NCI-H1694 treated with DMSO at 0.1 percent for 48 hours (cell line): ENCODE data around the gene MRFAP1L1.
"Not testable (repeated sequence)": the region's sequence is repeated elsewhere in the genome, so short reads cannot be mapped to it uniquely, and the experiment has no call there.

Experiments used
- DNase-seq: peaks from one replicate; lab custom pipeline; 2025; lab: John Stamatoyannopoulos, UW

MRFAP1L1 gene

DNA sequence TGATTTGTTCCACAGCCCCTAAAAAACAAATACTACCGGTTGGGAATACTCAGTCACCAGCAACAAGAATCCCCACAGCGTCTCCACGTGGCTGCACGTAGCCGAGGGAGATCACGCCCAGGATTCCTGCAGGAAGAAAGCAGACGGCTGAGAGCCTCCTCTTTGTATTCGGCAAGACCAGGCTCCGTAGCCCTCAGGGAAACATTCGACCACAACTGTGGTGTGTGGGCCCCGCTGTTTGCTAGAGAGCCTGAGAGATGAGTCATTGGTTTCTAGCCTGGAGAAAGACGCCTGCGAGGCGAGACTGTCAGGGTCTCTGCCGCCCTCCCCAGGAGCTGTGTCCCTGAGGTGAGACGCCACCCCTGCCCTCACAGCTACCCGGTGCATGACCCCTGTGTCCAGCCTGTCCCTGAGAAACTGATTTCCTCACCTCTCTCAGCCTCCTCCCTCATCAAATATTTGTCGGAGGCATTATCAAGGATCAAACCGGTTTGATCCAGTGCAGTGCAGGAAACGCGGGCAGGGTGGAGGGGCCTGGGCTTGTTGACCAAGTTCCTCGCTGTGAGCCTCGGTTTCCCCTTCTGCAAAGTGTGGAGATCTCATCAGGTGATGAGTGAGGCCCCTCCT is 20.7 kb downstream of the MRFAP1L1 start:
- no peak for DNase-seq

DNA sequence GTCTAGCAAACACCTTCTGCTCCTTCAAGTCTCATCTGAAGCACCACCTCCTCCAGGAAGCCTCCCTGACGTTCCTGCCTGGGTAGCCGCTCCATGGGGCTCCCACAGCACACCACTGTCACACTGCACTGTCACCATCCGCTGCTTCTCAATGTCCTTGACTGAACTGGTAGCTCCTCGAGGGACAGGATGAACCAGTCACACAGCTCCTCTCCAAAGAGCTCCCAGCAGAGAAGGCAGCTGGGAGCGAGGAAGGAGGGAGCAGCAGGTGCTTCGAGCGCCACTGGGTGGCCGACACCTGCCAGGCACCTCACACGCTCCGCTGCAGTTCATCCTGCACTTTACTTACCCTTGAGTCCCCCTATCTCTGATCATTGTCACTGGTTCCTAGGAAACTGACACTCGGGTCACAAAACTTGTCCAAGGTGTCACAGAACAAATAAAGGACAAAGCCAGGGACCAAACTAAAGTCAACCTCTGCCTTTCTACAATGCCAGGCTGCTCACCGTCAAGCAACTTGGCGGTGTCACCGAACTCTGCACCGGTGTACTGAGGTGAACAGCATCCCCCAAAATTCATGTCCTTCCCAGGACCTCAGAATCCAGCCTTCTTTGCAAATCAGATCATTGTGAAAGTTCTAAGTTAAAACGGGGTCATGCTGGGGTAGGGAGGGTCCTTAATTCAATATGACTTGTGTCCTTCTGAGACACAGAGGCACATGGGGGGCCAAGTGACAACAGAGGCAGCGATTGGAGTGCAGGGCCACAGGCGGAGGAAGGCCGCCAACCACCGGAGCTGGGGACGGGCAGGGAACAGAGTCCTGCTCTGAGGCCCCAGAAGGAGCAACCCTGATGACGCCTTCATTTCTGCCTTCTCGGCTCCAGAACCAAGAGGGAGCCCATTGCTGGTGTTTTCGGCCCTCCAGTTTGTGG is 21.5 kb downstream of the MRFAP1L1 start:
- DNase-seq = no peak

DNA sequence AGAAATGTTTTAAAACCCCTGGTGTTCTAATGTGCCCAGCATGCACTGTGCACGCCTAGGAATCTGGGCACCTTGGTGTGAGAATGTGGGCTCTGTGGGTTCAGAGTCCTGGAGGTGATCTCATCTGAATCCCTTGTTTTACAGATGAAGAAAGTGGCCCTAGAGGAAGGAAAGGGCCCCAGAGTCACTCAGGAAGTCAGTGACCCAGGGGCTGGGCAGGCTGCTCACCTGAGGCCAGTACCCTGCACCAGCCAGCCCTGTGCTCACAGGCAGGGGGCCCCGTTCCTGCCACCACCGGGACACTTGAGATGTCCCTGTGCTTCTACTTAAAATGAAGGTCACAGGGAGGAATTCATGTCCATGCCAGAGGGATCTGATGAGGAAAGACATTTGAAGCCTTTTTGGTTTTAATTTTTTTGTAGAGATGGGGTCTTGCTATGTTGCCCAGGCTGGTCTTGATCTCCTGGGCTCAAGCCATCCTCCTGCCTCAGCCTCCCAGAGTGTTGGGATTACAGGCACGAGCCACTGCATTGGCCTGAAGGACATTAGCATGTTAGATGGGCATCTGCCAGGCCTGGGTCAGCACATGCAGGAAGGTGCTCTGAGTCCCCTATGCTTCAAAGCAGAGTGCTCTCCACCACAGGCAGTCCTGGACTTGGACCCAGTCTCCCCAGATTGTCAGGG is 23.4 kb downstream of the MRFAP1L1 start:
- no peak for DNase-seq

DNA sequence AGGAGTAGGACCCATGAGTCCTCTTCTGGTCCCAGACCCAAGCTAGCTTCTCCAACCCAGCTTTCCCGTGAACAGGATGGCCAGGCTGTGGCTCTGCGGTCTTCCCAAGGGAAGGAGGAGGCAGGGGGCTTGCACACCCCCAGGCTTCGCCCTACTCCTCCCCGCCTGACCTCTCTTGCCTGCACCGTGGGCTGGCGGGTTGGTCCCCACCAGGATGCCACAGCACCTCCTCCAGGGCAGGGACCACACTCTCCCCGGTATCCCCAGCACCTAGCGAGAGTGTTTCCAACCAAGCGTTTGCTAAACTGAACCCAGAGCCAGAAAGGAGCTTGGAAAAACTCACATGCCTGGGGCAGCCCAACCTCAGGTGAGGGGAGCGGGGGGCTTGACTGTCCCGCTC is 25.0 kb downstream of the MRFAP1L1 start:
- no peak for DNase-seq

DNA sequence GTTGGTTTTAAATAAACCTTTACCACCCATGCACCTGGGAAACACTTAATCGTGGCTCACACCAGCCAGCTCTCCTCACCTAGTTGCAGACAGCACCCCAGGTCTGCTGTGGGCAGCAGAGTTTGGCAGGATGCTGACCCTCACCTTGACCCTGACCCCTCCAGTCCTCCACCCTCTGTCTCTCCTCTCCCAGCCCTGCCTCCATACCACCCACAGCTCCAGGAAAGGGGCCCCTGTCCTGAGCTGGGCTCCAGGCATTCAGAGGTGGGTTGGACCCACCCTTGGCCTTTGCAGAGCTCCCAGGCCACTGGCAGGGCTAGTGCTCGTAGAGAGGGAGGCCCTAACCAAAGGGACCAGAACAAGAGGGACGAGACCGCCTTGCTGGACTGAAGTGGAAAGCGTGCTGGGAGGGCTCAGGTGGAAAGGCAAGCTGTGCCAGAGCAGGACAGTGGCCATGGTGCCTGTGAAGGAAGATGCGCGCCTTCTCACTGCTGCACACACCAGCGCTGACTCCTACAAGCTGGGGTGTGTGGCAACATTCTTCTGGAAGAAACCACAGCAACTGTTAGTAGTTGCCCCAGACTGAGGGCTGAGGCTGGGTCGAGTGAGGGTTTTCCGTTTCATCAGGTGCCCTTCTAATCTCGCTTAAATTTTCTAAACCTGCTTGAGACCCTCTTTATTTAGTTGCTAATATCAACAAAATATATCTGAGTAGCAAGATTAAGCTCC is 26.6 kb downstream of the MRFAP1L1 start:
- no peak for DNase-seq

DNA sequence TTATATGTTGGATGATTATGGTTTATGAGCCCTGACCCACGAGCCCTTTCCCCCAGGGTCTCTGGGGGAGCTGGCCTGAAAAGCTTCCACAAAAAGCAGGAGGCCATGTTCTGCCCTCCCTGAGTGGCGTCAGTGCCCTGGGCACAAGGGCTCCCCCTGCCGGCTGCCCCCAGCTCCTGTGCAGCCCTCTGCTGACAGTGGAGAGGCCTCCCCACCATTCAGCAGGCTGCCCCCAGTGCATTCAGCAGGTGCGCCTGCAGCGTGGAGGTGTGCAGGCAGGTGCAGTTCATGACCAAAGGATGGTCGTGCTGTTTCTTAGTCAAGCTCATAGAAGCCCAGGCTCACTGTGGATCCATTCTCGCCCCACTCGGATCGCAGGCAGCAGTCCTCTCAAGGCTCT is 28.5 kb downstream of the MRFAP1L1 start:
- no peak for DNase-seq

DNA sequence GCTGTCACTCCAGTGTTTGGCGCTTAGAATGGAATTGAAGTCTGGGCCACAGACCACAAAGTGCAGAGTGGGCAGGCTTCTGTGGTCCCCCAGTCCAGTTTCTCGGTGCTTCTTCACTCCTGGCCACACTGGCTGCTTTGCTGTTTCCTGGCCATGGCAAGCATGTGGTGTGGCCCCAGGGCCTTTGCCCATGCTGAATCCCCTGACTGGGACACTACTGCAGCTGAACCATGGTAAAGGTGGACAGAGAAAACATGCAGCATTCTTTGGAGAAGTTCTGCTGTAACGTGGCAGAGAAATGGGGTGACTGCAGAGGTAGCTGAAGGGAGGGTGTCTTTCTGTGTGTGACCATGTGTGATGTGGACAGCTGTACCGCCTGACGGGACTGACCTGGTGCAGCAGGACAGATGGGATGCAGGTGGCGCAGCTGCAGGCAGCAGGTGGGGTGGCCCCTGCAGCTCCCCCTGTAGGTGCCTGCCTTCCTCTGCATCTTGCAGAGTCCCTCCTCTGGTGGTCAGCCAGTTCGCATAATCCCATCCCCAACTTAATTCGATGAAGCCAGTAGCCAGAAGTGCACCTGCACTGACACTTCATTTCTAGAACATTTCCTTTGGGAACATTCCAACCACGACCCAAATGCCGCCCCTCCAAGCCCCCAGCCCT is 29.2 kb downstream of the MRFAP1L1 start:
- no peak for DNase-seq

DNA sequence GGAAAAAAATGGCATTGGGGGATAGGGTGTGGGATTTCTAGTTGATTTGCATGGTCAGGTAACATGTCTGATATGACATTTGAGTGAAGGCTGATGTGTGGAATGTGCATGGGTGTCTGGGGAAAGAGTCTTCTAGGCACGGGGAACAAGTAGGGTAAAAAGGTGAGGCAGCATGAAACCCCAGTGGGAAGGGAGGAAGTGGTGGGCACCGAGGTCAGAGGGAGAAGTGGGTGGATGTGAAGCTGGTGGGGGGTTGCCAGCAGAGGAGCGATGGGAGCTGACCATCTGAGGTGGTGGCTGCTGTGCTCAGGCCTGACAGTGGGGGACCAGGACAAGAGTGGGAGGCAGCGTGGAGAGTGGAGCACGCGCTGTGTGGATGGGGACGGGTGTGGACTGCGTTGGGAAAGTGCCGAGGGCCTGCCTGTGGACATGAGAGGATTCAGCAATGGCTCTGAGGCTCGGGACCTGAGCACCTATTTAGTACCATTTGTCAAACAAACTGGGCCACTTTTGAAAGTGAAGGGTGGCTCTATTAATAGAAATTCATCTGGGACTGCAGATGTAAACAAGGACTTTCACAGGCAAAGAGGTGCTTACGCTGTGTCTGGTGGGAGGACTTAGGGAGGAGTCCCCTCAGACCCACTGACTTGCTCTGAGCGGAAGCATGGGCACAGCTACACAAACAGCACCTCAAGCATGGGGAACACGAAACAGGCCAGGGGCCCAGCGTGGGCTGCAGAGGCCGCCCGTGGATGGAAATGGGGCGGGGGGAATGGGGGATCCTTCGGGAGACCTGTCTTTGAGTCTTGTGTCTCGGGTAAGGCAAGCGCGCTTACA is 32.7 kb downstream of the MRFAP1L1 start:
- DNase-seq = no peak

DNA sequence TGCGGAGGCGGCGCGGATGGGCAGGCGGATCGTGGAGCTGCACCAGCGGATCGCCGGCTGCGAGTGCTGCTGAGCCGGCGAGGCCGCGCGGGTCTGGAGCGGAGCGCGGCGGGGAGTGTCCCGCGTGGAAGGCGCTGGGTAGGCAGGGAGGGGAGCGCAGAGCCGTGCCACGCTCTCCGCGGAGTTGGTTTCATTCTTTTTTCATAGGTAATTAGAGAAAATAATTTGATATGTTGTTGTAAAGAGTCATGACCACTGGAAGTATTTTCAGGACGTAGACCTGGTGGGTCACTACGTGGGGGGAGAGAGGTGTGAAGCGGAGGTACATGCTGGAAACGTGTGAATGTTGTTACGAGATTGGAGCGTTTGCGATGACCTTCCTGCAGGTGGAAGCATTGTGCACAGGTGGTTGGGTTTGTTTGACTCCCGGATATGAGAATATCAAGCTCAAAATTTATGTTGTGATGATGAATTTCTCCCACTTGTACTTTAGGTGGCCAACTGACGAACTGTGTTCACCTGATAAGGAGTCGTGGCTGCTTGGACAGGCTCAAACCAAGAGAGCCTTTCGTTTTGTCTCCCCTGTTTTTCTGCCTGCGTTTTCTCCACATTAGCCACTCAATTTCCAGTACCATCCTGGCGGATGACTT is 35.0 kb downstream of the MRFAP1L1 start:
- no peak for DNase-seq

DNA sequence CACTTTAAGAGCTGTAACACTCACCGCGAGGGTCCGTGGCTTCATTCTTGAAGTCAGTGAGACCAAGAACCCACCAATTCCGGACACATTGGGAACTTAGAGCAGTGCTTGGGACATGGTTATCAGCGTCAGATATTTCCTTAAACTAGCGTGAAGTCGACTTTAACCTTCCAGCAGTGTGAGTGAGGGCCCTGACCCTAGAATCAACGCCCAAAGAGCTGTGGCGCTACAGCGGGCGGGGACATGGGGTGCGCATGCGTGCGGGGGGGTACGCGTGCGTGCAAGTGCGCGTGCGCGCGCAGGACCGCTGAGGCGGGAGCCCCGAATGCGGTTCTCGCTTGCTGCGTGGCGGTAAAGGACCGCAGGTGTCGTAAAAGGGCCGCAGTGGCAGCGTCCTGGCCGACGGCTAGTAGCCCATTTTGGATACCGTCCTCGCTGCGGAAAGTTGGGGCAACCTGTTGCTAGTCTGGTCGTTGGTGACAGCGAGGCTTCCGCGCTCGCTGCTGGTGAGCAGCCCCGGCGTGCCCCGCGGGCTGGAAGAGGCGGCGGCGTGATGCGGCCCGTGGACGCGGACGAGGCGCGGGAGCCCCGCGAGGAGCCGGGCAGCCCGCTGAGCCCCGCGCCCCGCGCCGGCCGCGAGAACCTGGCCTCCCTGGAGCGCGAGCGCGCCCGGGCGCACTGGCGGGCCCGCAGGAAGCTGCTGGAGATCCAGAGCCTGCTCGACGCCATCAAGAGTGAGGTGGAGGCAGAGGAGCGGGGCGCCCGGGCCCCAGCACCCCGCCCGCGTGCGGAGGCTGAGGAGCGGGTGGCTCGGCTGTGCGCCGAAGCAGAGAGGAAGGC is 35.8 kb downstream of the MRFAP1L1 start:
- DNase-seq = no peak

DNA sequence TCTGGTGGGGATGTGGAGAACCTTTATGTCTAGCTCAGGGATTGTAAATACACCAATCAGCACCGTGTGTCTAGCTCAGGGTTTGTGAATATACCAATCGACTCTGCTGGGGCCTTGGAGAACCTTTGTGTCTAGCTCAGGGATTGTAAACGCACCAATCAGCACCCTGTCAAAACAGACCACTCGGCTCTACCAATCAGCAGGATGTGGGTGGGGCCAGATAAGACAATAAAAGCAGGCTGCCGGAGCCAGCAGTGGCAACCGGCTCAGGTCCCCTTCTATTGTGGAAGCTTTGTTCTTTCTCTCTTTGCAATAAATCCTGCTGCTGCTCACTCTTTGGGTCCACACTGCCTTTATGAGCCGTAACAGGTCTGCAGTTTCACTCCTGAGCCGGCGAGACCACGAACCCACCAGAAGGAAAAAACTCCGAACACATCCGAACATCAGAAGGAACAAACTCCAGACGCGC is 36.4 kb downstream of the MRFAP1L1 start:
- not testable (repeated sequence) for DNase-seq

DNA sequence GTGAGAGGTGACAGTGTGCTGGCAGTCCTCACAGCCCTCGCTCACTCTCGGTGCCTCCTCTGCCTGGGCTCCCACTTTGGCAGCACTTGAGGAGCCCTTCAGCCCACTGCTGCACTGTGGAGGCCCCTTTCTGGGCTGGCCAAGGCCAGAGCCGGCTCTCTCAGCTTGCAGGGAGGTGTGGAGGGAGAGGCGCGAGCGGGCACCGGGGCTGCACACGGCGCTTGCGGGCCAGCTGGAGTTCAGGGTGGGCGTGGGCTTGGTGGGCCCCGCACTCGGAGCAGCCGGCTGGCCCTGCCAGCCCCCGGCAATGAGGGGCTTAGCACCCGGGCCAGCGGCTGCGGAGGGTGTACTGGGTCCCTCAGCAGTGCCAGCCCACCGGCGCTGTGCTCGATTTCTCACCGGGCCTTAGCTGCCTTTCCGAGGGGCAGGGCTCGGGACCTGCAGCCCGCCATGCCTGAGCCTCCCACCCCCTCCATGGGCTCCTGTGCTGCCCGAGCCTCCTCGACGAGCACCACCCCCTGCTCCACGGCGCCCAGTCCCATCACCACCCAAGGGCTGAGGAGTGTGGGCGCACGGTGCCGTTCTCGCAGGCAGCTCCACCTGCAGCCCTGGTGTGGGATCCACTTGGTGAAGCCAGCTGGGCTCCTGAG is 37.0 kb downstream of the MRFAP1L1 start:
- not testable (repeated sequence) for DNase-seq

DNA sequence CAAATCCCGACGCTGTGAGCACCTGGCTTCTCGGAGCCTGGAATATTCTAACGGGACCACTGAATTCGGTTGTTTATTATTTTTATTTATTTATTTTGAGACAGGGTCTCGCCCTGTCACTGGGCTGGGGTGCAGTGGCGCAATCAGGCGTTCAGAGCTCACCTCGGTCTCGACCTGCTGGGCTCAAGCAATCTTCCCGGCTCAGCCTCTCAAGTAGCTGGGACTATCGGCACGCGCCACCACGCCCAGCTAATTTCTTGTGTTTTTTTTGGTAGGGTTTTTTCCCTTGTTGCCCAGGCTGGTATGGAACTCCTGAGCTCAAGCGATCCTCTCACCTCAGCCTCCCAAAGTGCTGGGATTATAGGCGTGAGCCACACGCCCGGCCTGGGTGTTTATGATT is 37.5 kb downstream of the MRFAP1L1 start:
- no peak for DNase-seq

DNA sequence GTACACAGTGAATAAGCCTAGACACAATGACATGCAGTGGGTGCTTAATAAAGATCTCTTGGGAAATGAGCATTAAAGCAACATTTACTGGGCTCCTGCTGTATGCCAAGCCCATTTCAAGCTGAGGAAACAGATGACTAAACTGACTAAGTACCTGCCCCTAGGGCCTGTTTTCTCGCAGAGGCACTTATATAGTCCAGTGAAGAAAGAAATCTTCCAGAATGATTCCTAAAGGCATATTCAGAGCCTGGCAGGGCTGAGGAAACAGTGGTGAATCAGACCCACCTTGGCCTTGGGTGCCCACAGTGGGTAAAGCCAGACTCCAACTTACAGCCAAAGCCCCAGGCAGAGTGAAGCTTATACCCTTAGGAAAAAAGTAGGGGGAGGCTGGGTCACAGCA is 38.0 kb downstream of the MRFAP1L1 start:
- no peak for DNase-seq

DNA sequence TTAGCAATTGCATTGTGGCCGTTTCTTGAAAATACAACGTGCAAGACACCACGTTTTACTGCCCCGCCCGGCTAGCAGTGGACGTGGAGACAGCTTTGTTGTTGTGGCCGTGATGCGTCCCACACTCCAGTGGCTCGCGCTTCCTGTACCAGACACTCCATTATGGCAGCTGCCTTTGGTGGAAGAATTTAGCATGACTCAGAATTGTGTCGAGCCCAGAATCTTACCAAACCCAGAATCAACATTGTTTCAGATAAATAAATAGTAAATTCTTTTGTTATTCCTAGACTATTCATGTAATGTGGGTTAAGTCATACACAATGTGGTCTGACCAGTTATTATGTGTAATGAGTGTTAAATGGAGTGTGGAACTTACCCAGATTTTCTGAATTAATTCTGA is 41.3 kb downstream of the MRFAP1L1 start:
- DNase-seq = no peak

DNA sequence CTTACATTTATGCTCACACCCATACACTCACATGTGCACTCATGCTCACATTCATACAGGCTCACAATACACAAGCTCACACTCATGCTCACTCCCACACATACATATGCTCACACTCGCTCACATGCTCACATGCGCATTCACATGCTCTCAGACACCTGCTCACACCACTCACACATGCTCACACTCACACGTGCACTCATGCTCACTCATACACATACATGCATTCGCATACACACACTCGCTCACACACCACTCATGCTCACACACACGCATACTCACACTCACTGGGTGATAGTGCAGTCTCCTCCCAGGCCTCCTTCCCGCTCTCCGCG is 44.4 kb downstream of the MRFAP1L1 start:
- no peak for DNase-seq

DNA sequence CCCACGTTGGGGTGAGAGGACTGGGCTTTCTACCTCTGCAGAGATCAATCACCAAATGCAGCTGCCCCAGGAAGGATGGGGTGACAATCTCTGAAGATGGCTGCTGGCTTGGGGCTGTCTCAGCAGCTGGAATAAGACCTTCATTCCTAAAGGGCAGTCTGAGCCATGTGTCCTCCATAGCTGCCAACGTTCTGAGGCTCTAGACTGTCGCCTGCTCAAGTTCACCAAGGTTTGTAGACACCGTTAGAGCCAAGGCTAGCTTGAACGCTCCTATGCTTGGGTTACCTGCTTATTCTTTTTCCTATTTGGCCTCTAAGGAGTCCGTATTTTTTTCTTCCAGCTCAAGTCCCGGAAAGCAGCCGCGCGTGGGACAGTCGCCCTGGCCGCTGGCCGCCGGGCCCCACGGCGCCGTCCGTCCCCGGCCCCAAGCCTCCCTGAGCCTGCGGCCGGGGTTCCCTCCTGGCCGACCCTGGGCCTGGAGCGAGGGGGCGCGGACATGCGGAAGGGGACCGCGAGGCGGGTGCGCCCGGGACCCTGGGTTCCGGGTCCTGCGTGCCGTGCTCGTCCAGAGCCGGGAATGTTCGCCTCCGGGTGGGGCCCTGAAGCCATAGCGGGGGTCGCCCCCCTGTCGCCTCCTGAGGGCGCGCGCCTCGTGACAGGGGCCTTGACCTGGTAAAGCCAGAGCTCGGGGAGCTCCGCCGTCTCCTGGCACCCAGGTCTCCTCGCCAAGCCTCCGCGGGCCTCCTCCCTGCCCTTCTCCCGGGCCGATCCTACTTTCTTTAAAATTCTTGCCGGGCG is 45.9 kb downstream of the MRFAP1L1 start:
- no peak for DNase-seq

DNA sequence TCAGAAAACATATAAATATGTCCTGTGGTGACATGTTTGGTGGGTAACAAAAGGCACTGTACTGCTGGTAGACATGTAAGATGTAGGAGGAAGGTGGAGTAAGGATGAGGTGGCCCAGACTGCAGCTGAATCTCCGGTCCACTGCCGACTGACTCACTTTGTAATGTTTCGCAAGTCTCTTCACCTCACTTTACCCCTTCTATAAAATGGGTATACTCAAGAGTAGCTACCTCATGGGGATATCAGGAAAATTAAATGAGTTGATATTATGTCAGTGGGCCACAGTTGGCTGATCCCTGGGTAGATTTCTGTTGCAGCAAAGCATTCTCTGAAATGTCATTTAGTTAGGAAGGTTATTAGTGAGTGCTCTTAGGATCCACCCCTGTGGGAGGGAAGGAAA is 47.1 kb downstream of the MRFAP1L1 start:
- no peak for DNase-seq
